B cell (primary cell): ENCODE data around the gene ERC2. TPM values are rescaled to one million over a fixed set of nuclear protein-coding genes. Genes with fewer than 3 reads are reported as not detected.

Experiments used
- ATAC-seq: fragments of 200-7000 bp; cut with Tn5 transposase; one replicate; pipeline ENCODE4 v1.10.0; 2021; ENCODE audit warnings: low read depth, mild to moderate bottlenecking, moderate number of reproducible peaks, moderate library complexity
- CTCF ChIA-PET: fragments of 350-600 bp; sonication (Branson Sonifier 250); formaldehyde crosslinking; loops from one replicate; lab custom pipeline; 2021; ENCODE audit warnings: antibody characterized with exemption, inconsistent platforms; lab: Charles Lee
- POLR2A ChIA-PET: fragments of 350-600 bp; sonication (Branson Sonifier 250); formaldehyde crosslinking; loops from one replicate; lab custom pipeline; 2021; ENCODE audit warnings: antibody characterized with exemption; lab: Charles Lee
- DNase-seq: peaks from one replicate; pipeline ENCODE4 v3.0.0; 2013
- H2AFZ ChIP-seq: 2 replicates; pipeline ENCODE4 v1.6.1; 2012; ENCODE audit warnings: mild to moderate bottlenecking, low read depth, low read length; ENCODE audit not compliant: insufficient read depth, poor library complexity, severe bottlenecking
- H3K27ac ChIP-seq, 2 donors: 1 replicate in 1 of 2; 2 replicates in 1 of 2; pipeline ENCODE4 v1.5.1; 2012 to 2013; ENCODE audit warnings: low read length in 2 of 2, mild to moderate bottlenecking in 2 of 2, moderate library complexity in 1 of 2
- H3K27me3 ChIP-seq, 4 experiments: fragments of 200-600 bp in 1 of 4; sonication (generic) in 1 of 4; replicated peaks in 1 of 4; 1 replicate in 2 of 4; 2 replicates in 2 of 4; pipeline versions ENCODE4 v1.6.1 to v1.7.0; 2013 to 2016; ENCODE audit warnings: low read length in 3 of 4, mild to moderate bottlenecking in 2 of 4, mixed read lengths in 1 of 4, moderate library complexity in 1 of 4; ENCODE audit not compliant: insufficient read depth in 4 of 4, control insufficient read depth in 3 of 4; ENCODE audit errors: control extremely low read depth in 1 of 4
- H3K36me3 ChIP-seq, 2 experiments: replicated peaks in 1 of 2; 1 replicate in 1 of 2; 2 replicates in 1 of 2; pipeline versions ENCODE4 v1.6.1 to v1.7.1; 2013; ENCODE audit warnings: low read length in 1 of 2; ENCODE audit not compliant: insufficient read depth in 2 of 2, control insufficient read depth in 1 of 2; ENCODE audit errors: control extremely low read depth in 1 of 2, extremely low read depth in 1 of 2
- H3K4me1 ChIP-seq, 2 donors: fragments of 200-600 bp in 1 of 2; sonication (generic) in 1 of 2; 1 replicate in 1 of 2; 2 replicates in 1 of 2; pipeline versions ENCODE4 v1.5.1 to v1.6.1; 2013 to 2017; ENCODE audit warnings: low read length in 2 of 2; ENCODE audit not compliant: control insufficient read depth in 2 of 2, insufficient read depth in 2 of 2
- H3K4me2 ChIP-seq: replicated peaks from 2 replicates; pipeline ENCODE3; 2012; ENCODE audit warnings: mild to moderate bottlenecking, low read depth, low read length; ENCODE audit not compliant: poor library complexity, severe bottlenecking
- H3K4me3 ChIP-seq, 5 experiments: fragments of 200-600 bp in 1 of 5; sonication (generic) in 1 of 5; 1 replicate in 3 of 5; 2 replicates in 2 of 5; pipeline versions ENCODE4 v1.5.1 to v1.7.0; 2011 to 2016; ENCODE audit warnings: low read length in 4 of 5, mild to moderate bottlenecking in 4 of 5, low read depth in 2 of 5, control low read depth in 1 of 5, moderate library complexity in 1 of 5; ENCODE audit not compliant: insufficient read depth in 1 of 5; ENCODE audit errors: control extremely low read depth in 1 of 5, extremely low read depth in 1 of 5
- H3K79me2 ChIP-seq: fragments of 200-600 bp; sonication (generic); one replicate; pipeline ENCODE4 v1.6.0; 2016; ENCODE audit warnings: low read length; ENCODE audit not compliant: control insufficient read depth, insufficient read depth
- H3K9ac ChIP-seq: fragments of 200-600 bp; sonication (generic); 2 replicates; pipeline ENCODE4 v1.6.1; 2017; ENCODE audit warnings: mild to moderate bottlenecking, low read length, moderate library complexity
- H3K9me3 ChIP-seq, 3 donors: one replicate each; pipeline versions ENCODE4 v1.6.1 to v1.7.1; 2013; ENCODE audit warnings: low read length in 2 of 3; ENCODE audit not compliant: control insufficient read depth in 2 of 3, insufficient read depth in 1 of 3; ENCODE audit errors: control extremely low read depth in 1 of 3
- H4K20me1 ChIP-seq: 2 replicates; pipeline ENCODE4 v1.6.0; 2012; ENCODE audit warnings: mild to moderate bottlenecking, low read length; ENCODE audit not compliant: insufficient read depth, control insufficient read depth, poor library complexity, severe bottlenecking
- H3K27ac Mint-ChIP-seq: one replicate; pipeline ENCODE4 v1.8.0; 2021; ENCODE audit warnings: mixed read lengths
- H3K27me3 Mint-ChIP-seq: one replicate; pipeline ENCODE4 v1.8.0; 2021; ENCODE audit warnings: mixed read lengths
- H3K4me1 Mint-ChIP-seq: one replicate; pipeline ENCODE4 v1.8.0; 2021; ENCODE audit warnings: mixed read lengths
- H3K4me3 Mint-ChIP-seq: one replicate; pipeline ENCODE4 v1.8.0; 2021; ENCODE audit warnings: mixed read lengths
- H3K9me3 Mint-ChIP-seq: one replicate; pipeline ENCODE4 v1.8.0; 2022; ENCODE audit warnings: mixed read lengths; ENCODE audit not compliant: insufficient read depth
- CTCF ChIP-seq: fragments of 200-600 bp; IDR thresholded peaks from one replicate; pipeline ENCODE4 v1.8.0; 2022; ENCODE audit warnings: antibody characterized with exemption, mild to moderate bottlenecking
- EZH2 ChIP-seq: IDR thresholded peaks from 2 replicates; pipeline ENCODE4 v1.6.1; 2012; ENCODE audit warnings: borderline replicate concordance, low read depth, mild to moderate bottlenecking, moderate library complexity, low read length; ENCODE audit not compliant: insufficient read depth, poor library complexity, severe bottlenecking
- WGBS: methylation state at CpG from one replicate; pipeline ENCODE4 v1.1.5; 2013; ENCODE audit warnings: missing lambda C conversion rate; ENCODE audit not compliant: insufficient coverage; 5-methylcytosine and 5-hydroxymethylcytosine counted together
- intact Hi-C: fragments of 100-400 bp; cut with micrococcal nuclease; formaldehyde crosslinking; loops from one replicate; pipeline ENCODE4 v1.10.0; 2022
- polyA plus RNA-seq: library from polyadenylated mRNA; depleted of rRNA; stranded (reverse); fragments of >200 nt; gene quantifications from 2 replicates; pipeline ENCODE4 v1.2.3, GENCODE V29; 2012
- total RNA-seq, 2 donors: library from RNA; stranded (reverse); fragments of 120-200 nt in 1 of 2; gene quantifications; 1 replicate in 1 of 2; 2 replicates in 1 of 2; pipeline versions ENCODE4 v1.2.3 to v1.2.4, GENCODE V29; 2013 to 2022

Gene ERC2
- total and polyA plus RNA-seq, 2 donors (not counting 1 experiment from before 2014, with no cell fraction given): not detected

- DNase-seq (no peak), ATAC-seq (no peak)
- TF ChIP-seq EZH2 (no peak), CTCF (no peak)
- Mint-ChIP-seq H3K9me3 (peaks cover 4% of the 10 kb centered on the region), H3K4me1 (no peaks in the 10 kb centered on the region), H3K4me3 (no peak overlapping the region), H3K27ac (no peak overlapping the region), H3K27me3 (peaks cover 3% of the 10 kb centered on the region)
- H3K36me3 ChIP-seq: no peaks in the 10 kb centered on the region
- no peaks in the 10 kb centered on the region for H3K9me3 ChIP-seq
- WGBS: 42% methylated on average over 5 of the region's 10 CpGs
- H4K20me1 ChIP-seq: no peaks in the 10 kb centered on the region
- ChIA-PET CTCF (no interaction called here), POLR2A (no interaction called here)
- no peak overlapping the region for H3K9ac ChIP-seq
- intact Hi-C loops: no loop called here
- no peak overlapping the region for H3K4me2 ChIP-seq
- H3K4me3 ChIP-seq: no peak overlapping the region
- H2AFZ ChIP-seq: no peak overlapping the region
- H3K79me2 ChIP-seq: no peaks in the 10 kb centered on the region
- no peaks in the 10 kb centered on the region for H3K4me1 ChIP-seq
- no peak overlapping the region for H3K27ac ChIP-seq
- H3K27me3 ChIP-seq: no peaks in the 10 kb centered on the region
These were observed 425.8 kb downstream of the ERC2 start for GRCh38 chr3:56042326-56042951.

DNA sequence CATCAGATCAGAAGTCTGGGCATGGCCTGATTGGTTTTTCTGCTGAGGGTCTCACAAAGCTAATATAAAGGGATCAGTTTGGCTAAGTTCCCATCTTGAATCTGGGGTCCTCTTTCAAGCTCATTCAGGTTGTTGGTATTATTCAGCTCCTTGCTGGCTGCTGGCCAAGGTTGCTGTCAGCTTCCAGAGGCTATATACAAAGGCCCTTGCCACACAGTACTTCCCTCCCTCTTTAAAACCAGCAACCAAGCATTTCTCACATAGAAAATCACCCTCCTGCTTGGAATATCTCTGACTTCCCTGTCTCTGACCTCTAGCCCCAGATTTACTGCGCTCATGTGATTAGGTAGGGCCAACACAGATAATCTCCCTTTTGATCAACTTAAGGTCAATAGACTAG, 442.9 kb downstream of the ERC2 start:
- Histone ChIP-seq H3K27me3 (no peaks in the 10 kb centered on the region), H2AFZ (no peak overlapping the region), H3K4me3 (no peak overlapping the region), H3K4me1 (no peaks in the 10 kb centered on the region), H3K9me3 (no peaks in the 10 kb centered on the region), H3K36me3 (no peaks in the 10 kb centered on the region), H3K27ac (no peak overlapping the region), H3K9ac (no peak overlapping the region), H3K79me2 (no peaks in the 10 kb centered on the region), H3K4me2 (no peak overlapping the region), H4K20me1 (no peaks in the 10 kb centered on the region)
- TF ChIP-seq EZH2 (no peak), CTCF (no peak)
- Mint-ChIP-seq H3K4me3 (no peak overlapping the region), H3K4me1 (no peaks in the 10 kb centered on the region), H3K27me3 (no peaks in the 10 kb centered on the region), H3K9me3 (peaks cover 2% of the 10 kb centered on the region), H3K27ac (no peak overlapping the region)
- intact Hi-C loops: no loop called here
- CTCF ChIA-PET: no interaction called here
- POLR2A ChIA-PET: no interaction called here
- DNase-seq (no peak), ATAC-seq (no peak)
- 100% methylated on average over 1 of the region's 1 CpG for WGBS
